Measurements from ENCODE around the gene C4orf54. TPM values are rescaled to one million over a fixed set of nuclear protein-coding genes. Genes with fewer than 3 reads are reported as not detected.
A peak's percentile ranks its signal among the peaks of the same experiment; 100 is the strongest.

Gene C4orf54
- total RNA-seq (2013; cell fraction: nucleolus; rRNA removed): 0.05 and 0.06 TPM in 2 replicates
- not detected in 2 replicates for total RNA-seq (2014; rRNA removed)
- total RNA-seq (2014; rRNA removed; fragmentation: Illumina TruSeq; extraction: Trizol): not detected in 2 replicates
- not detected in 2 replicates for total RNA-seq (2021)
- not detected for polyA plus RNA-seq (2011; ENCODE audit: low read depth)
- 0.01 TPM in 2 replicates for polyA plus RNA-seq (2011; rRNA removed)
- polyA plus RNA-seq (2011; cell fraction: cytosol; rRNA removed): not detected in 2 replicates
- 0.03 TPM in 2 replicates for polyA plus RNA-seq (2011; cell fraction: nucleus; rRNA removed)
- not detected in 2 replicates for polyA plus RNA-seq (2012)
- not detected in 2 replicates for polyA plus RNA-seq (2014; fragmentation: Illumina TruSeq; extraction: Trizol)
- not detected for polyA plus RNA-seq (2014; fragmentation: Nextera tagmentation; extraction: Ambion mirVana)
- polyA plus RNA-seq (2014; rRNA removed): not detected in 2 replicates
- polyA plus RNA-seq (2016; fragmentation: Nextera tagmentation; extraction: Ambion mirVana): not detected
- polyA minus RNA-seq (2011; rRNA and poly(A)+ RNA removed): not detected in 2 replicates
- polyA minus RNA-seq (2011; cell fraction: cytosol; rRNA and poly(A)+ RNA removed): not detected in 2 replicates
- not detected in 2 replicates for polyA minus RNA-seq (2011; cell fraction: nucleus; rRNA and poly(A)+ RNA removed)
- Bru-seq, nascent RNA: percentile 8 among the genes with signal in this experiment
- BruChase-seq, experiment 1, labeled RNA remaining after a 6-hour chase: percentile 12 among the genes with signal in this experiment
- percentile 11 among the genes with signal in this experiment for BruChase-seq, experiment 2, labeled RNA remaining after a 2-hour chase
- long read RNA-seq, experiment 1: 0 reads
- long read RNA-seq, experiment 2: 0 reads

DNA sequence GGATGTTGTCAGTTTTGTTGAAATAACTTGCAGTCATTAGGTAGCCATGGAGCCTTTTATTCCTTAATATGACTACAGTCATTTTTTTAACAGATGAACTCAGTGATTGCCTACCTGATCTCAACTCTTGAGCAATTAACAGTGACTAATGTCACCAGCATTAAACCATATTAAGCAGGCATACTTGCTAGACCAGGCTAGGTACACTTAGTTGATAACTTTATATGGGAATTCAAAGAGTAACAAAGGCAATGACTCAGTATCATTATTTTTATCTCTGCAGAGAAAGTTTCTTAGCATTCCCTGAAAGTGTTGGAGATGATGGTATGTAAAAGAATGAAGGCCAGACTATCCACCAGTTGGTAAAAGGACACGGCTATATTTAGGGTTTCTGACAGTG lies at the start of gene C4orf54:
C4orf54 (minus strand) TSS at position 31 of the 400 bp plus-strand sequence. CDS start 3,180 bp downstream, outside the sequence.
- 33% methylated on average over 1 of the region's 1 CpG for WGBS (ENCODE audit: insufficient coverage, insufficient replicate concordance, low lambda C conversion rate, missing lambda C conversion rate)
- SMC1A ChIA-PET (ENCODE audit: uncharacterized antibody, unreplicated experiment): no interaction called here

GRCh38 chr4:99705891-99706290 lies 48.3 kb upstream of the C4orf54 start:
- Histone ChIP-seq H2AFZ (ENCODE audit: control insufficient read depth, low read depth, low read length) (no peak overlapping the region), H3K4me3 (no peak overlapping the region), H3K9me3 (replicated peaks; ENCODE audit: control insufficient read depth, insufficient read depth, low read length) (no peaks in the 10 kb centered on the region), H4K20me1 (ENCODE audit: control insufficient read depth, insufficient read depth) (no peaks in the 10 kb centered on the region), H3K4me1 (ENCODE audit: control insufficient read depth, insufficient read depth, low read length) (no peaks in the 10 kb centered on the region), H3K79me2 (ENCODE audit: control insufficient read depth, insufficient read depth, low read length) (no peaks in the 10 kb centered on the region), H3K27me3 (replicated peaks in 1 of 2; ENCODE audit: control insufficient read depth in 2 of 2, insufficient read depth in 2 of 2, low read length in 1 of 2) (no peaks in the 10 kb centered on the region), H3K27ac (ENCODE audit: control insufficient read depth, insufficient read depth) (no peak overlapping the region), H3K4me2 (ENCODE audit: control insufficient read depth, insufficient read depth) (no peak overlapping the region), H3K9ac (ENCODE audit: control insufficient read depth, insufficient read depth, low read length) (no peak overlapping the region), H3K36me3 (ENCODE audit: control insufficient read depth in 2 of 2, insufficient read depth in 2 of 2, low read length in 1 of 2) (no peaks in the 10 kb centered on the region)
- ChIA-PET POLR2A (no interaction called here), RAD21 (ENCODE audit: unreplicated experiment) (no interaction called here), SMC1A (ENCODE audit: uncharacterized antibody, unreplicated experiment) (interaction anchor here (0.7 kb wide), 1 partner anchor 247 kb away, joined by 4 read pairs; no protein-coding TSS in a partner anchor), CTCF (no interaction called here)
- WGBS (ENCODE audit: insufficient coverage, insufficient replicate concordance, low lambda C conversion rate, missing lambda C conversion rate): 69% methylated on average over 2 of the region's 2 CpGs
- in situ Hi-C loops (cut with MboI) (no loop called here), intact Hi-C loops (cut with micrococcal nuclease; ENCODE audit: unreplicated experiment) (no loop called here)
- FAIRE-seq: no peak
- DNase-seq (ENCODE audit: low read depth, low spot score): no peak
- BruUV-seq (replicated peaks): no TSS peak
- ATAC-seq: no peak
- TF ChIP-seq CHD2 (IDR thresholded peaks at IDR 0.05; ENCODE audit: borderline replicate concordance, low read depth, low read length): no peak
- TF ChIP-seq ASH2L (IDR thresholded peaks at IDR 0.05; ENCODE audit: borderline replicate concordance, low read depth): no peak
- no peak for TF ChIP-seq PML (IDR thresholded peaks at IDR 0.05; ENCODE audit: low read length)
- no peak for TF ChIP-seq TBL1XR1 (IDR thresholded peaks at IDR 0.05; ENCODE audit: low read depth, low read length)
- no peak for TF ChIP-seq ZZZ3 (IDR thresholded peaks at IDR 0.05; ENCODE audit: control insufficient read depth, insufficient read length, low read depth)
- TF ChIP-seq, protein P1, sequence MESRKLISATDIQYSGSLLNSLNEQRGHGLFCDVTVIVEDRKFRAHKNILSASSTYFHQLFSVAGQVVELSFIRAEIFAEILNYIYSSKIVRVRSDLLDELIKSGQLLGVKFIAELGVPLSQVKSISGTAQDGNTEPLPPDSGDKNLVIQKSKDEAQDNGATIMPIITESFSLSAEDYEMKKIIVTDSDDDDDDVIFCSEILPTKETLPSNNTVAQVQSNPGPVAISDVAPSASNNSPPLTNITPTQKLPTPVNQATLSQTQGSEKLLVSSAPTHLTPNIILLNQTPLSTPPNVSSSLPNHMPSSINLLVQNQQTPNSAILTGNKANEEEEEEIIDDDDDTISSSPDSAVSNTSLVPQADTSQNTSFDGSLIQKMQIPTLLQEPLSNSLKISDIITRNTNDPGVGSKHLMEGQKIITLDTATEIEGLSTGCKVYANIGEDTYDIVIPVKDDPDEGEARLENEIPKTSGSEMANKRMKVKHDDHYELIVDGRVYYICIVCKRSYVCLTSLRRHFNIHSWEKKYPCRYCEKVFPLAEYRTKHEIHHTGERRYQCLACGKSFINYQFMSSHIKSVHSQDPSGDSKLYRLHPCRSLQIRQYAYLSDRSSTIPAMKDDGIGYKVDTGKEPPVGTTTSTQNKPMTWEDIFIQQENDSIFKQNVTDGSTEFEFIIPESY (IDR thresholded peaks at IDR 0.05): no peak
- TF ChIP-seq HCFC1 (IDR thresholded peaks at IDR 0.05; ENCODE audit: low read length): no peak
- no peak for TF ChIP-seq EGR1 (IDR thresholded peaks at IDR 0.05; ENCODE audit: borderline replicate concordance in 1 of 2, low read depth in 2 of 2, low read length in 2 of 2)
- no peak for TF ChIP-seq CREM (IDR thresholded peaks at IDR 0.05; ENCODE audit: low read depth)
- no peak for TF ChIP-seq BMI1 (IDR thresholded peaks at IDR 0.05; ENCODE audit: borderline replicate concordance)
- no peak for TF ChIP-seq POLR2AphosphoS2 (IDR thresholded peaks at IDR 0.05; ENCODE audit: low read depth, low read length)
- no peak for TF ChIP-seq TCF7 (IDR thresholded peaks at IDR 0.05; ENCODE audit: borderline replicate concordance)
- TF ChIP-seq NR2C1 (IDR thresholded peaks at IDR 0.05): no peak
- TF ChIP-seq MYB (IDR thresholded peaks at IDR 0.05; ENCODE audit: borderline replicate concordance, low read depth, low read length): no peak

More for the DNA sequence above, at the start of gene C4orf54:
- no peaks in the 10 kb centered on the region for H4K20me1 ChIP-seq (ENCODE audit: control insufficient read depth, insufficient read depth)
- no peaks in the 10 kb centered on the region for H3K4me1 ChIP-seq (ENCODE audit: control insufficient read depth, insufficient read depth, low read length)
- POLR2A ChIA-PET: no interaction called here
- DNase-seq (ENCODE audit: low read depth, low spot score): no peak
- H3K79me2 ChIP-seq (ENCODE audit: control insufficient read depth, insufficient read depth, low read length): no peaks in the 10 kb centered on the region
- no peak within 1 kb of the TSS for H3K4me2 ChIP-seq (ENCODE audit: control insufficient read depth, insufficient read depth)
- no peak for TF ChIP-seq GATAD2B (conservative IDR thresholded peaks at IDR 0.05; ENCODE audit: low read depth)
- TF ChIP-seq ETV6 (conservative IDR thresholded peaks at IDR 0.05 in 1 of 2, IDR thresholded peaks at IDR 0.05 in 1 of 2; ENCODE audit: borderline replicate concordance in 1 of 2, low read depth in 1 of 2): no peak
- ATAC-seq: no peak
- in situ Hi-C loops (cut with MboI) (no loop called here), intact Hi-C loops (cut with micrococcal nuclease; ENCODE audit: unreplicated experiment) (no loop called here)
- no TSS peak for BruUV-seq (replicated peaks)
- RAD21 ChIA-PET (ENCODE audit: unreplicated experiment): no interaction called here
- H3K9me3 ChIP-seq (replicated peaks; ENCODE audit: control insufficient read depth, insufficient read depth, low read length): no peaks in the 10 kb centered on the region
- no peak for FAIRE-seq
- H3K9ac ChIP-seq (ENCODE audit: control insufficient read depth, insufficient read depth, low read length): no peak within 1 kb of the TSS
- H3K27ac ChIP-seq (ENCODE audit: control insufficient read depth, insufficient read depth): no peak within 1 kb of the TSS
- CTCF ChIA-PET: no interaction called here
- H3K36me3 ChIP-seq (ENCODE audit: control insufficient read depth in 2 of 2, insufficient read depth in 2 of 2, low read length in 1 of 2): no peaks in the 10 kb centered on the region
- H3K27me3 ChIP-seq (replicated peaks in 1 of 2; ENCODE audit: control insufficient read depth in 2 of 2, insufficient read depth in 2 of 2, low read length in 1 of 2): no peaks in the 10 kb centered on the region; a peak in 1 of 4 replicates
- no peak within 1 kb of the TSS for H3K4me3 ChIP-seq
- no peak within 1 kb of the TSS for H2AFZ ChIP-seq (ENCODE audit: control insufficient read depth, low read depth, low read length)
